IPS DF 6.9 (cell line): ENCODE data around the gene ZNF396.

Experiments used
- DNase-seq: peaks from one replicate; pipeline ENCODE4 v3.0.0-alpha.2; 2013; ENCODE audit warnings: low read depth, low spot score
- H3K27ac ChIP-seq: one replicate; pipeline ENCODE4 v1.5.1; 2013; ENCODE audit warnings: low read length, control low read depth
- H3K27me3 ChIP-seq: 2 replicates; pipeline ENCODE4 v1.6.1; 2013; ENCODE audit warnings: mild to moderate bottlenecking, low read length; ENCODE audit not compliant: control insufficient read depth, insufficient read depth
- H3K36me3 ChIP-seq: 2 replicates; pipeline ENCODE4 v1.6.1; 2013; ENCODE audit warnings: low read length; ENCODE audit not compliant: control insufficient read depth, insufficient read depth
- H3K4me1 ChIP-seq: 2 replicates; pipeline ENCODE4 v1.6.1; 2013; ENCODE audit warnings: low read length; ENCODE audit not compliant: control insufficient read depth, insufficient read depth
- H3K4me3 ChIP-seq: 2 replicates; pipeline ENCODE4 v1.5.1; 2013; ENCODE audit warnings: mild to moderate bottlenecking, low read length
- H3K9me3 ChIP-seq: 2 replicates; pipeline ENCODE4 v1.6.1; 2013; ENCODE audit warnings: low read length, inconsistent platforms; ENCODE audit not compliant: control insufficient read depth, insufficient read depth
- WGBS: extraction: QIAGEN DNeasy Blood & Tissue Kit; methylation state at CpG from one replicate; pipeline ENCODE4 v1.1.7; 2013; ENCODE audit warnings: mixed read lengths, missing lambda C conversion rate; ENCODE audit not compliant: insufficient read length, insufficient coverage; 5-methylcytosine and 5-hydroxymethylcytosine counted together

The ZNF396 gene

GRCh38 chr18:35409911-35410310, 32.8 kb upstream of the ZNF396 start:
- DNase-seq: no peak
- no CpG with 5 or more reads among the region's 3 CpGs for WGBS
- H3K27ac ChIP-seq: no peak overlapping the region

DNA sequence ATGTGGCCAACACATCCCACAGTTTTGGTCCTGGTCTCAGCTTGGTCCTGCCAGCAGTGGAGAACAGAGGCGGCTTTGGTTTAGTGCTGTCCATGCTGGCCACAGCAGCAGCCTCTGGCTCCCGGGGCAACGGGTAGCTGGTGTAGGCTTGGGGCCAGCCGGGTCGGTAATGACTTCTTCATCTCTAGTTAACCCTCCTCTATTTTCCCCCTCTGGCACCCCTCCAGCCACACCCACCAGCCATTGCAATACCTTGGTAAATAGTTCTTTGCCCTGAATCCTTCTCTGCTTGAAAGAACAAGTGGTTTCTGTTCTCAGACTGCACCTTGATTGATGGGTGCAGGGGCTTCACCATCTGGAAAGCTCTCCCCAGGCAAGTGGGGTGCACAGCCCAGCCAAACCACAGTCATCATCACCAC, 31.7 kb upstream of the ZNF396 start:
- no peaks in the 10 kb centered on the region for H3K9me3 ChIP-seq
- H3K27ac ChIP-seq: no peak overlapping the region
- H3K4me1 ChIP-seq: no peaks in the 10 kb centered on the region

More at GRCh38 chr18:35409911-35410310, 32.8 kb upstream of the ZNF396 start:
- H3K27me3 ChIP-seq: no peaks in the 10 kb centered on the region
- H3K4me3 ChIP-seq: no peak overlapping the region
- H3K4me1 ChIP-seq: no peaks in the 10 kb centered on the region
- H3K36me3 ChIP-seq: no peaks in the 10 kb centered on the region
- no peaks in the 10 kb centered on the region for H3K9me3 ChIP-seq

DNA sequence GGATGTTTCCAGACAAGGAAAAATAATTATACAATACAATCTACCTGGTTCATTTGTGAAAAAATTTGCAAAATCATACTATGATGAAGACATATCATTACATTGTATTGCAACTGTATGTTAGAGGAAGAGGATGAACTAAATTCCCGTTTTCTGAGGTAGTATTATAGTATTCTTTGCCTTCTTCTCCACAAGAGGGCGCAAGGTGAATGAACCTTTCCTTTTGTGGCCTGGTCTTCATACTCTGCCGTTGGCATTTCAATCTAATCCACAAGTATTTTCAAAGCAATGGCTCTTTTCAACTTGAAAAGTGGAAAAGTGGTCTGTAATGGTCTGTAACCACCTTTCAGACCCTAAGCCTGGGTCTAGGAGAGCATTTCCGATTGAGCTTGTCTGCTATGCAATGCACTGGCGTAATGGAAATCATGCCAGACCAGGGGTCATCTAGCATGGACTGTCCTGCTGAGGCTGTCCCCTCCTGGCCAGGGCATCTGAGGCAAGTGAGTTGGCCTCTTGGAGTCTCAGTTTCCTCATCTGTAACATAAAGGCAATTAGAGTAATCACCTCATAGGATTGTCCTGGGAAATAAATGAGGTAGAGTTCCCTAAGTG, 30.8 kb upstream of the ZNF396 start:
- DNase-seq: no peak
- Histone ChIP-seq H3K9me3 (no peaks in the 10 kb centered on the region), H3K27ac (no peak overlapping the region), H3K36me3 (no peaks in the 10 kb centered on the region), H3K4me3 (no peak overlapping the region), H3K27me3 (no peaks in the 10 kb centered on the region), H3K4me1 (no peaks in the 10 kb centered on the region)
- no CpG with 5 or more reads among the region's 5 CpGs for WGBS

More for the DNA sequence above, 31.7 kb upstream of the ZNF396 start:
- no peaks in the 10 kb centered on the region for H3K36me3 ChIP-seq
- DNase-seq: no peak
- H3K27me3 ChIP-seq: no peaks in the 10 kb centered on the region
- no peak overlapping the region for H3K4me3 ChIP-seq
- WGBS: no CpG with 5 or more reads among the region's 5 CpGs

GRCh38 chr18:35406666-35407065, 29.5 kb upstream of the ZNF396 start:
- no peaks in the 10 kb centered on the region for H3K9me3 ChIP-seq
- no peaks in the 10 kb centered on the region for H3K4me1 ChIP-seq
- no peak overlapping the region for H3K4me3 ChIP-seq
- WGBS: no CpG with 5 or more reads among the region's 6 CpGs
- H3K27ac ChIP-seq: no peak overlapping the region
- H3K36me3 ChIP-seq: no peaks in the 10 kb centered on the region
- H3K27me3 ChIP-seq: no peaks in the 10 kb centered on the region
- no peak for DNase-seq

GRCh38 chr18:35397976-35398375, 20.8 kb upstream of the ZNF396 start:
- no CpG with 5 or more reads among the region's 2 CpGs for WGBS
- H3K9me3 ChIP-seq: no peaks in the 10 kb centered on the region

DNA sequence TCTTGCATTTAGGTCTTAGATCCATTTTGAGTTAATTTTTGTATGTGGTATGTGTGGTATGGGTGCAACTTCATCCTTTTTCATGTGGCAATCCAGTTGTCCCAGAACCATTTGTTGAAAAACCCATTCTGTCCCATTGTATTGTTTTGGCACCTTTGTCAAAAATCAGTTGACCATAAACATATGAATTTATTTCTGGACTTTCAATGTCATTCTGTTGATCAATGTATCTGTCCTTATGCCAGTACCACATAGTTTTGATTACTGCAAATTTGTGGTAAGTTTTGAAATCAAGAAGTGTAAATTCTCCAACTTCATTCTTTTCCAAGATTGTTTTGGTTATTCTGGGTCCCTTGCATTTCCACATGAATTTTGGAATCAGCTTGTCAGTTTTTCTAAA, 16.6 kb upstream of the ZNF396 start:
- Histone ChIP-seq H3K36me3 (no peaks in the 10 kb centered on the region), H3K4me1 (no peaks in the 10 kb centered on the region)

More at GRCh38 chr18:35397976-35398375, 20.8 kb upstream of the ZNF396 start:
- Histone ChIP-seq H3K36me3 (no peaks in the 10 kb centered on the region), H3K4me3 (no peak overlapping the region), H3K27ac (no peak overlapping the region), H3K4me1 (no peaks in the 10 kb centered on the region), H3K27me3 (no peaks in the 10 kb centered on the region)
- no peak for DNase-seq

GRCh38 chr18:35392375-35392774, 15.2 kb upstream of the ZNF396 start:
- Histone ChIP-seq H3K27ac (no peak overlapping the region), H3K4me1 (no peaks in the 10 kb centered on the region), H3K36me3 (no peaks in the 10 kb centered on the region), H3K4me3 (no peak overlapping the region), H3K9me3 (no peaks in the 10 kb centered on the region), H3K27me3 (no peaks in the 10 kb centered on the region)
- DNase-seq: no peak

More for the DNA sequence above, 16.6 kb upstream of the ZNF396 start:
- no peaks in the 10 kb centered on the region for H3K9me3 ChIP-seq
- no peak overlapping the region for H3K27ac ChIP-seq
- DNase-seq: no peak
- no peaks in the 10 kb centered on the region for H3K27me3 ChIP-seq
- no peak overlapping the region for H3K4me3 ChIP-seq

- no peaks in the 10 kb centered on the region for H3K9me3 ChIP-seq
- H3K4me1 ChIP-seq: no peaks in the 10 kb centered on the region; the same call in 1 of the 2 replicates
- WGBS: no CpG with 5 or more reads among the region's 3 CpGs
- no peaks in the 10 kb centered on the region for H3K27me3 ChIP-seq
- H3K27ac ChIP-seq: no peak overlapping the region
- no peak for DNase-seq
- no peaks in the 10 kb centered on the region for H3K36me3 ChIP-seq
- H3K4me3 ChIP-seq: no peak overlapping the region
Measured at GRCh38 chr18:35390951-35391700, 14.0 kb upstream of the ZNF396 start.

DNA sequence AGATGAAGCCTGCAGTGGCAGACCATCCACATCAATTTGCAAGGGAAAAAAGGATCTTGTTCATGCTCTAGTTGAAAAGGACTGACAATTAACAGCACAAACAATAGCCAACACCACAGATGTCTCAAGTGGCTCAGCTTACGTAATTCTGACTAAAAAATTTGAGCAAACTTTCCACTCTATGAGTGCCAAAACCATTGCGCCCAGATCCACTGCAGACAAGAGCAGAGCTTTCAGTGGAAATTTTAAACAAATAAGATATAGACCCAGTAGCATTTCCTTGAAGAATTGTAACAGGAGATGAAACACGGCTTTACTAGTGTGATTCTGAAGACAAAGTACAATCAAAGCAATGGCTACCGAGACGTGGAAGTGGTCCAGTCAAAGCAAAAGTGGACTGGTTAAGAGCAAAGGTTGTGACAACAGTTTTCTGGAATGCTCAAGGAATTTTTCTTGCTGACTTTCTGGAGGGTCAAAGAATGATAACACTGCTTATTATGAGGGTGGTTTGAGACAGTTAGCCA, 12.0 kb upstream of the ZNF396 start:
- Histone ChIP-seq H3K27ac (no peak overlapping the region), H3K9me3 (no peaks in the 10 kb centered on the region), H3K36me3 (no peaks in the 10 kb centered on the region), H3K27me3 (no peaks in the 10 kb centered on the region), H3K4me3 (no peak overlapping the region), H3K4me1 (no peaks in the 10 kb centered on the region; the same call in 1 of the 2 replicates)
- no CpG with 5 or more reads among the region's 5 CpGs for WGBS
- no peak for DNase-seq

DNA sequence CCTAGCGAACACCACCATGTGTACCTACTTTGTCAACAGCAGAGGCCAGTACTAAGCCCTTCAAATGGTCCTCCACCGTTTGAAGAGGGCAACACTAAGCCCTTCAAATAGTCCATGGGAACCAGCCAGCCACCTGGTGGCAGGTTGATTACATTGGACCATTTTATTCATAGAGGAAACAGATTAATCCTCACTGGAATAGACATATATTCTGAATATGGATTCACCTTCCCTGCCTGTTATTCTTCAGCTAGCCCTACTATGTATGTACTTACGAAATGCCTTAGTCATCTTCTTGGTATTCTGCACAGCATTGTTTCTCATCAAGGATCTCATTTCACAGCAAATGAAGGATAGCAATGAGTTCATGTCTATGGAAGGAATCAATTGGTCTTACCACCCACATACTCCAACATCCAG, 10.0 kb upstream of the ZNF396 start:
- no peak for DNase-seq

More for the DNA sequence above, 10.0 kb upstream of the ZNF396 start:
- Histone ChIP-seq H3K36me3 (no peaks in the 10 kb centered on the region), H3K27ac (no peak overlapping the region), H3K9me3 (no peaks in the 10 kb centered on the region), H3K4me1 (no peaks in the 10 kb centered on the region; the same call in 1 of the 2 replicates), H3K4me3 (no peak overlapping the region), H3K27me3 (no peaks in the 10 kb centered on the region)
- WGBS: no CpG with 5 or more reads among the region's 3 CpGs
